Measurements from ENCODE around the gene NIF3L1.

GRCh38 chr2:200863782-200864175, 25.4 kb upstream of the NIF3L1 start:
- TF ChIP-seq CTCF (IDR thresholded peaks at IDR 0.05) (no peak), EP300 (IDR thresholded peaks at IDR 0.05) (no peak), POLR2AphosphoS5 (IDR thresholded peaks at IDR 0.05) (no peak)
